Measurements from ENCODE around the gene CCDC197.

GRCh38 chr14:94010625-94011024 is 13.5 kb downstream of the CCDC197 start:
- TF ChIP-seq POLR2AphosphoS5 (IDR thresholded peaks at IDR 0.05) (no peak), CTCF (IDR thresholded peaks at IDR 0.05) (no peak)

Measured in breast epithelium (tissue), 3 donors.